Effector memory CD4-positive, alpha-beta T cell (primary cell): ENCODE data around the gene GGN.

Experiments
- DNase-seq, 3 donors: peaks; one replicate each; pipeline ENCODE4 v3.0.0-alpha.2; 2020
- H3K27ac ChIP-seq: 2 replicates; pipeline ENCODE4 v1.7.0; 2013; ENCODE audit warnings: mild to moderate bottlenecking, low read length, moderate library complexity; ENCODE audit not compliant: insufficient read depth, poor library complexity, severe bottlenecking
- H3K27me3 ChIP-seq: replicated peaks from 2 replicates; pipeline ENCODE4 v1.7.0; 2013; ENCODE audit warnings: mild to moderate bottlenecking, low read length; ENCODE audit not compliant: insufficient read depth, control insufficient read depth, poor library complexity, severe bottlenecking
- H3K36me3 ChIP-seq: 2 replicates; pipeline ENCODE4 v1.7.0; 2013; ENCODE audit warnings: mild to moderate bottlenecking, low read length, moderate library complexity; ENCODE audit not compliant: control insufficient read depth, insufficient read depth
- H3K4me1 ChIP-seq: 2 replicates; pipeline ENCODE4 v1.7.0; 2013; ENCODE audit warnings: low read length, mild to moderate bottlenecking; ENCODE audit not compliant: control insufficient read depth, insufficient read depth, poor library complexity, severe bottlenecking
- H3K4me3 ChIP-seq: 2 replicates; pipeline ENCODE4 v1.7.0; 2013; ENCODE audit warnings: low read length, low read depth, mild to moderate bottlenecking; ENCODE audit not compliant: insufficient read depth, poor library complexity, severe bottlenecking
- H3K9me3 ChIP-seq: 2 replicates; pipeline ENCODE4 v1.7.0; 2013; ENCODE audit warnings: mild to moderate bottlenecking, low read length, moderate library complexity; ENCODE audit not compliant: control insufficient read depth

Gene GGN

GRCh38 chr19:38335949-38336637, 51.7 kb downstream of the GGN start:
- H3K36me3 ChIP-seq = no peaks in the 10 kb centered on the region
- peak; percentile 86 to 91 (median 90) for DNase-seq
- H3K27me3 ChIP-seq = no peaks in the 10 kb centered on the region
- peaks cover 7% of the 10 kb centered on the region for H3K4me1 ChIP-seq
- peak overlapping the region; percentile 73 for H3K27ac ChIP-seq
- H3K4me3 ChIP-seq = peak overlapping the region; percentile 62
- no peaks in the 10 kb centered on the region for H3K9me3 ChIP-seq
